Muscle of arm (tissue), 12 donors: ENCODE measurements around the gene TTC39A. TPM values are rescaled to one million over a fixed set of nuclear protein-coding genes. Genes with fewer than 3 reads are reported as not detected.
A peak's percentile ranks its signal among the peaks of the same experiment; 100 is the strongest.
"Not testable (repeated sequence)": the region's sequence is repeated elsewhere in the genome, so short reads cannot be mapped to it uniquely, and the experiment has no call there.

Experiments used
- DNase-seq: peaks from one replicate; pipeline ENCODE4 v3.0.0-alpha.2; 2013
- polyA plus RNA-seq, 12 donors: library from polyadenylated mRNA; unstranded; fragments of 120-200 nt; gene quantifications; one replicate each; pipeline ENCODE4 v1.2.1, GENCODE V29; 2013; ENCODE audit not compliant: insufficient read length in 12 of 12

Gene TTC39A
- polyA plus RNA-seq, 12 donors: 2.0 to 18.9 (median 6.1) TPM; not detected in 1

DNA sequence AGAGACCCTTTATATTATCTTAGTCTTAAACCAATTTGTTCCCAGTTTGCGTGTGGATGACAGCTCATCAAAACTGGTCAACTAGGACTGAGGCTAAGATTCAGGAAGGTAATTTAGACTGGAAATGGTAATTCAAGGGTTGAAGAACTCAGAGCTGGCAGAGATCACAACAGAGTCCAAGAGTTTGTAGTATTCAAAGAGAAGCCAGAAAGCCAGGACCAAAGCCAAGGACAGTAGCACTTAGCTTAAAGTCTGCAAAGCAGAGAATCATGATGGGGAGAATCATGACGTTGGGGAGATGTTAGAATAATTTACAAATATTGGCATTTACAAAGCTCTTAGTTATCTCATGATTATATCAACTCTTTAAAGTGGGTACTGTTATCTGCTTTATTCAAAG lies 61.7 kb downstream of the TTC39A start:
- no peak for DNase-seq

DNA sequence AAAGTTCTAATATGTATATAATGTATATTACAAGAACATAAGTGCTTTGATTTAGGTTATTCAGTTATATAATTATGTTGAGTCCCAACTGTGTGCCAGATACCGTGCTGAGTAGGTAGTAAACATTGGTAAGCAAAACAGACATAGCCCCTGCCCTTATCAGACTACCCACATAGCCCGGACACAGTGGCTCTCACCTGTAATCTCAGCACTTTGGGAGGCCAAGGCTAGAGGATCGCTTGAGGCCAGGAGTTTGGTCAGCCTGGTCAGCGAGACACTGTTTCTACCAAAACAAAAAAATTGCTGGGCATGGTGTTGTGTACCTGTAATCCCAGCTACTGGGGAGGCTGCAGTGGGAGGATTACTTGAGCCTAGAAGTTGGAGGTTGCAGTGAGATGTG lies 63.6 kb downstream of the TTC39A start:
- no peak for DNase-seq

GRCh38 chr1:51266181-51266580 lies 64.2 kb downstream of the TTC39A start:
- DNase-seq: no peak

GRCh38 chr1:51265618-51266017 lies 64.7 kb downstream of the TTC39A start:
- no peak for DNase-seq

DNA sequence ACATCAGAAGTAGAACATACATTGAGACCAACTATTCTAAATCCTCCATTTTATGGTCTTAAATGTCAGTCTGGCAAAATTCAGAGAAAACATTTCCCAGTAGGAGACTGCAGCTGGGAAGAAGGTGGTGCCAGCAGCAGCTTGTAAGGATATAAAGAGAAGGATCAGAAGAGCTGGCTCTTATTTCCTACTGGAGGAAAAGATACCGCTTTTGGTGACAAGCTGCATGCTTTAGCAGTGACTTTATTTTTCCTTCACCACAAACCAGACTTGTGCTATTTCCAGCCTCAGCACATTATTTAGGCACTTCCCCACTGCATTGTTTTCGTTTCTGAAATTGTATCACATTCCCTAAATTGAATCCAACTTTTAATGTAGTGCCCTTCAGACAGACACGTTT lies 65.9 kb downstream of the TTC39A start:
- peak; percentile 64 for DNase-seq

DNA sequence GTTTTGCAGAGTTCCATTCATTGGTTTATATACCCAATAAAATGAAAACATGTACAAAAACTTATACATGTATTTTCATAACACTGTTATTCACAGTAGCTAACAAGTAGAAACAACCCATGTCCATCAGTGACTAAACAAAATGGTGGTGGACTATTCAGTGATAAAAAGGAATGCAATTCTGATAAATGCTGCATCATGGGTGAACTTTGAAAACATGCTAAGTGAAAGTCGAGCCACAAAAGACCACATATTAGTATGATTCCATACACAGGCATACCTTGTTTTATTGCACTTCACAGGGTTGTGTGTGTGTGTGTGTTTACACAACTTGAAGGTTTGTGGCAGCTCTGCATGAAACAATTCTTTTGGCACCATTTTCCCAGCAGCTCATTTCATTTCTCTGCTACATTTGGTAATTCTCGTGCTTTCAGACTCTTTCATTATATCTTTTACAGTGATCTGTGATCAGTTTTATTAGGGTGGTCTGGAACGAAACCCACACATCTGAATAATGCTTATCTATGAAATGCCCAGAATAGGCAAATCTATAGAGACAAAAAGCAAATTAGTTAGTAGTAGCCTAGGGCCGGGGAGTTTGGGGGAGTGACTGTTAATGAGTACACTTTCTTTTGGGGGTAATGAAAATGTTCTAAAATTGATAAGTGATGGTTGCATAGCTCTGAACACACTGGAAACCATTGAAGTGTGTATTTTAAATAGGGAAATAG lies 67.0 kb downstream of the TTC39A start:
- DNase-seq: no peak

DNA sequence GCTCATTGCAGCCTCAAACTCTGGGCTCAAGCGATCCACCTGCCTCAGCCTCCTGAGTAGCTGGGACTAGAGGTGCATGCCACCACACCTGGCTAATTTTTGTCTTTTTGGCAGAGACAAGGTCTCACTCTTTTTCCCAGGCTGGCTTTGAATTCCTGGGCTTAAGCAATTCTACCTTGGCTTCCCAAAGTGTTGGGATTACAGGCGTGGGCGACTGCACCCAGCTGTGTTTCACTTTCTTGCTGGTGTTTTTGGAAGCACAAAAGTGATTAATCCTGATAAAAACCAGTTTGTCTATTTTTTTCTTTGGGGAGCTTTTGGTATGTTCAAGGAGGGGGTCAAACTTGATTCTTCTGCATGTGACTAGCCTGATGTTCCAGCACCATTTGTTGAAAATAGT lies 75.0 kb downstream of the TTC39A start:
- DNase-seq: no peak

DNA sequence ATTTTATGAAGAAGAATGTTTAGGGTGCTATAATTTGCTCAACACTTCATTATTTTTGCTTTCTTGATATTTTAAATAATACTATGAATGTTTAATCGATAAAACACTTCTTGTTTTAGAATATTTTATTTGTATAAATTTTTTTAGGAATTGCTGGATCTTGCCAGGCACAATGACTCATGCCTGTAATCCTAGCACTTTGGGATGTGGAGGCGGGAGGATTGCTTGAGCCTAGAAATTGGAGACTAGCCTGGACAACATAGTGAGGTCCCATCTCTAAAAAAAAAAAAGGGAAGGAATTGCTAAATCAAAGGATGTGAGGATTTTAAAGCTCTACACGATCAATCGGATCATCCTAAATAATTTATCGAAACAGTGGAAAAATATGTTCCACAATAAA lies 76.7 kb downstream of the TTC39A start:
- DNase-seq: no peak

- no peak for DNase-seq
These were observed 78.0 kb downstream of the TTC39A start for GRCh38 chr1:51252366-51252765.

DNA sequence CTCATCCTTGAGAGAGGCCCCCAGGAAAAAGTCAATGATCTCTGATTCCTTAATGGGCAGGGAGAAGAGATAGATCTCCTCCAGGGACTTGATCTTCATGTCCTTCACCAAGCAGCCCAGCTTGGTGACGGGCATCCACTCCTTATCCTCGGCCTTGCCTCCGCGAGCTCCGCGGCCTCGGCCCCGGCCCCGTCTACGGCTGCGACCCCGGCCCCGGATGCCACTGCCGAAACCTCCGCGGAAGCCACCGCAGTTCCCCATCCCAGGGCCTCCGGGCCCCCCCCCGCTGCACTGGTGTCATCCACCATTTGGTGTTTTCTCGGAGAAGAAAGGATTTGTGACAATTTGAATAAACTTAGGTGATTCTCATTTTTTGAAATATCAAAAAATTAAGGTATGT lies 79.2 kb downstream of the TTC39A start:
- DNase-seq: not testable (repeated sequence)

GRCh38 chr1:51250729-51251128 lies 79.6 kb downstream of the TTC39A start:
- not testable (repeated sequence) for DNase-seq

- no peak for DNase-seq
These were observed 80.9 kb downstream of the TTC39A start for GRCh38 chr1:51249445-51249844.

DNA sequence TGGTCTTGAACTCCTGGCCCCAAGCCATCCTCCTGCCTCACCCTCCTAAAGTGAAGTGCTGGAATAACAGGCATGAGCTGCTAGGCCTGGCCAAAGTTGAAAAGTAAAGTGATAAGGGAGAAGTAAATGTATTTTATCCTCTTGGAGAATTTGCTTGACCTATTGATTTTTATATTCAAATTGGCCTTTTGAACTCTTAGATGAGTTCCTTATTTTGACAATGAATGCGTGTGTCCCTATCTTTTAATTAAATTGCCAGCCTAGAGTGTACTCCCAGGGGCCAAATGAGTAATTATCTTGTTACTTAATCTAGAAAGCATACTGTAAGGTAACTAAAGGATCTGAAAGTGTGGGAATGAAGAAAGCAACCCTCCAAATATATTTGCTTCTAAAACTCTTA lies 82.9 kb downstream of the TTC39A start:
- no peak for DNase-seq

DNA sequence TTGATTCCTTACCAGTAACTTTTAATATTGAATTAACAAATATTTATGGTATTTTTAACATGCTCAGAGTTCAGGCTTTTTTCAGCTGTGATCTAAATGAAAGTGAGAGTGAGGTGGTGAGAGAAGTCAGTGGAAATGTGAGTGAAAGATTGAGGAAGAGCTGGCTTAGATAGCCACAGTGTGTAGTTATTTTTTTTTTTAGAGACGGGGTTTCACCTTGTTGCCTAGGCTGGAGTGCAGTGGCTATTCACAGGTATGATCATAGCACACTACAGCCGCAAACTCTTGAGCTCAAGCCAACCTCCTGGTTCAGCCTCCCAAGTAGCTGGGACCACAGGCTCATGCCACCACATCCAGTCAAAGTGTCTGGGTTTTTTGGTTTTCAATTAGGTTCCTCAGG lies 83.3 kb downstream of the TTC39A start:
- no peak for DNase-seq

DNA sequence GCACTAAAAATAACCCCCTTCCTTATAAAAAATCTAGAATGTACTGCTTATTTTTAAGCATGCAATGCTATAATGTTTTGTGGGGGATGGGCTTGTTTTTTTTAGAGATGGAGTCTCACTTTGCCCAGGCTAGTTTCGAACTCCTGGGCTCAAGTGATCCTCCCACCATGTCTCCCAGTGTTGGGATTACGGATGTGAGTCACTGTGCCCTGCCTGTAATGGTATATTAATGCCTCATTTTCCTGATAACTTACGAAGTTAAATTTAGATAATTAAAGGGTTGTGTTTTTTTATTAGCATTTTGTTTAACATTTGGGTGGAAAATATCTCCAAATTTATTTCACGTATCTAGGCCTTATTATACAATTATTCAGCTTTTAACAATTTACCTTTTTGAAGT lies 87.8 kb downstream of the TTC39A start:
- no peak for DNase-seq

GRCh38 chr1:51241119-51241518 lies 89.2 kb downstream of the TTC39A start:
- no peak for DNase-seq

GRCh38 chr1:51240084-51240483 lies 90.3 kb downstream of the TTC39A start:
- no peak for DNase-seq

DNA sequence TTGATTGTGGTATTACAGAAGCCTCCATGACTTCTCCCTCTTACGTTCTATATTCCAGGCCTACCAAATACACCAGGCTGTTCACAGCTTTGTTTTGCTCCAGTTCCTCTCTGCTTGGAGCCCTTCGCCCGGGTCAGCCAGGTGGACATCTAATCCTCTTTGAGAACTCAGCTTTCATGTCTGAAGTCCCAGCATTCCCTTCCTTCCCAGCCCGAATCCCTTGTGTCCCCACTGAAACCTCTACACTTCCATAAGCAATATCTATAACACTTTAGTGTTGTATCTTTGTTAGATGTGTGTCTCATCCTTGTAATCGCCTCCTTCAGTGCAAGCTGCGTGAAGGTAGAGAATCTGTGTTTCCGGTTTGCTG lies 92.3 kb downstream of the TTC39A start:
- DNase-seq: peak; percentile 22

DNA sequence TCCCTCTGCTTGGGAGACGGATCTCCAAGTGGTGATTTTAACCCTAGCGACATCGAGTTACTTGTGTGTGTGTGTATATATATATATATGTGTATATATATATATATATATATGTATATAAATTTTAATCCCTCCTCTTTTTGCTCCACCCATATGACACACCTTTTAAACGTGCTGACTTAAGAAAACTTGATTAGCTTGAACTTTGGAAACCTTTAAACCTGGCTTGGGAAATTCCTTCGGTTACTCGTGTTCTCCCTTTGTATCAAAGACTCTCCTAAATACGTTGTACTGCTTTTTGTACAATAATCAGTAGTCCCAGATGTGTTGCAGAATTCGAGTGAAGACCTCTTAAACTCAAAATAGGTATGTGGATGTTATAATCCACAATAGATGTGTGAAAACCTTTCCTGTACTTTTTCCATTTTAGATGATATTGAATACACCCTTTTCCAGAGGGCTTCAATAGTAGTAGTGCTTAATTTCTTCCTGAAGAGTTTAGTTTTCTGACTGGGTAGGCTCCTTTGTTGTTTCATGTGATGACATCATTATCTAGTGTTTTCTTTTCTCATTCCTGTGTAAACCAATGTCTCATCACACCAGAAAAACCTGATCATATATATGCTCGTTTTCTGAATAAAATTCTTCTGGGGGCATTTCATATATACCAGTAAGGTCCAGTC lies 92.9 kb downstream of the TTC39A start:
- peak; percentile 15 for DNase-seq
